HG02763 (cell line): ENCODE results near the gene RUNDC1.
"Not testable (repeated sequence)": the region's sequence is repeated elsewhere in the genome, so short reads cannot be mapped to it uniquely, and the experiment has no call there.

Experiments used
- ATAC-seq: cut with Tn5 transposase; IDR thresholded peaks from one replicate; pipeline ENCODE4 v1.9.1; 2021; ENCODE audit warnings: mild to moderate bottlenecking, moderate library complexity; ENCODE audit not compliant: unreplicated experiment

RUNDC1 gene

GRCh38 chr17:42989726-42990652 lies 9.6 kb downstream of the RUNDC1 start:
- ATAC-seq, result no peak

- no peak for ATAC-seq
Observed at GRCh38 chr17:42991471-42991870, 11.1 kb downstream of the RUNDC1 start.

- no peak for ATAC-seq
Observed at GRCh38 chr17:42992872-42993271, 12.5 kb downstream of the RUNDC1 start.

- ATAC-seq, result not testable (repeated sequence)
Observed at GRCh38 chr17:42993913-42994312, 13.5 kb downstream of the RUNDC1 start.

- ATAC-seq, result no peak
Observed at GRCh38 chr17:42997390-42997983, 17.1 kb downstream of the RUNDC1 start.

- ATAC-seq, result peak; percentile 93
Observed at GRCh38 chr17:42997984-42998938, 17.9 kb downstream of the RUNDC1 start, which contains the start of gene RPL27. Gene RPL27 (plus strand): TSS chr17:42998419. CDS start chr17:42998751, 332 bp downstream.

GRCh38 chr17:42999003-42999525 lies 18.7 kb downstream of the RUNDC1 start:
- ATAC-seq, result no peak

GRCh38 chr17:43000894-43001293 lies 20.5 kb downstream of the RUNDC1 start:
- not testable (repeated sequence) for ATAC-seq

GRCh38 chr17:43003542-43004172 lies 23.3 kb downstream of the RUNDC1 start:
- no peak for ATAC-seq

GRCh38 chr17:43006639-43007551 lies 26.5 kb downstream of the RUNDC1 start, which contains the start of gene IFI35:
Gene IFI35 (plus strand): TSS chr17:43006784. CDS start chr17:43006948, 164 bp downstream.
- ATAC-seq, result peak; percentile 83

- ATAC-seq, result no peak
Observed at GRCh38 chr17:43010667-43011308, 30.4 kb downstream of the RUNDC1 start.

- ATAC-seq, result no peak
Observed at GRCh38 chr17:43011728-43012472, 31.5 kb downstream of the RUNDC1 start.

- no peak for ATAC-seq
Observed at GRCh38 chr17:43013296-43013695, 32.9 kb downstream of the RUNDC1 start.

- ATAC-seq, result no peak
Observed at GRCh38 chr17:43014020-43014648, 33.8 kb downstream of the RUNDC1 start.

- no peak for ATAC-seq
Observed at GRCh38 chr17:43014649-43015542, 34.5 kb downstream of the RUNDC1 start.

- no peak for ATAC-seq
Observed at GRCh38 chr17:43015579-43015978, 35.2 kb downstream of the RUNDC1 start.
